ENCODE measurements around the gene BICD2. TPM values are rescaled to one million over a fixed set of nuclear protein-coding genes. Genes with fewer than 3 reads are reported as not detected.

Gene BICD2
- total RNA-seq, 1 experiment from 2014 or later = 51.8 TPM

GRCh38 chr9:92716557-92716956 is 48.1 kb downstream of the BICD2 start:
- peak; percentile 30 for DNase-seq (ENCODE audit: low read depth)

- DNase-seq (ENCODE audit: low read depth) = no peak
These were observed 49.0 kb downstream of the BICD2 start for GRCh38 chr9:92715488-92716231.

GRCh38 chr9:92714787-92715487 is 49.7 kb downstream of the BICD2 start:
- no peak for DNase-seq (ENCODE audit: low read depth)

GRCh38 chr9:92714016-92714415 is 50.6 kb downstream of the BICD2 start:
- no peak for DNase-seq (ENCODE audit: low read depth)

- DNase-seq (ENCODE audit: low read depth) = no peak
These were observed 51.1 kb downstream of the BICD2 start for GRCh38 chr9:92713528-92713927.

DNA sequence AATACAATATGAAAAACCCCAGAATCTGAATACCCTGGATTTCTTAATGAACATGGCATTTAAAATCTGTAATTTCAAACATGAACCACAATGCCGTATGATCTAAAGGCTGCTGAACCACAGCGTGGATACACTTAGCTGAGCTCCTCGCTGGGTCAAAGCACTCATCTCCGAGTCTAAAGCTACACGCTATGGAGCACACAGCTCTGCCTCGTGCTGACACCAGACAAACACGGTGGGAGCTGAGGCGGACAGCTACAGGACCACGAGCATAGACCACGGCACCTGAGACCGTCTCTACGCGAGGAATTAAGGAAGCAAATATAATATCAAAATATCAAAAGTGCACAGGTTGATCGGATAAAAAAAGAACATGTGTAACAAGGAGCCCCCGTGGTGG is 51.9 kb downstream of the BICD2 start:
- no peak for DNase-seq (ENCODE audit: low read depth)

DNA sequence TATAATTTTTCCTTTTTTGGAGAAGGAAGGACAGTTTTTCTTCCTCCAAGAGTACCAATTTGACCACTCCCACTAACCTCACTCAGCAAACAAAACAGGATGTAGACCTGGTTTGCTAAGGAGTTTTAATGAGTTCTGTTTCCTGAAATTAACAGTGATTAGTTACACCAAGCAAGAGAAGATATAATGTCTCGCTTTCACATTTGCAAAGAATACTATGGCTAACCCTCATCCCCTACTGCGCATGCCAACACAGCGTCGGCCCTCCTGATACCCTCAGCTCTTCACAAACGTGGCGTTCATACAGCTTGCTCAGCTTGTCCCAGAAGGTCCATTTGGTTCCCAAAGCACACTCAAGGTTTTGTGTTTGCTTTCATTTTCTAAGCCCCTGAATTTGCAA is 52.8 kb downstream of the BICD2 start:
- no peak for DNase-seq (ENCODE audit: low read depth)

DNA sequence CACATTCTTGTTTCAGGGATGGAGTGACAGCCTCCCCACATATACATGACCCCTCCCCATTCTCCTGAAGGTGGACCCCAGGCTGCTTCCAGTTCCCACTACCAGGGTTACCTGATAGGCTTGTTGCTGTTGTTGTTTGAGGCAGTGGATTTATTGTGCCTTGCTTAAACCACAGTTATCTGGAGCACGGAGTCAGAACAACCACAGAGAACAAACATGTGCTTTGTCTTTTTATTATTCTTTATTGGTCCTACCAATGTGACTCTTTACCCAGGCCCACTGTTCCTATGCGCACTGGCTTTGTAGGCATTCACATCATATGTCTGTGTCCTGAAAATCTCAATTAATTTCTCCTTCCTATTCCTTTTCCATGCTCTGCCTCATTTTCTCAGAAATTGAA is 53.5 kb downstream of the BICD2 start:
- DNase-seq (ENCODE audit: low read depth) = no peak

DNA sequence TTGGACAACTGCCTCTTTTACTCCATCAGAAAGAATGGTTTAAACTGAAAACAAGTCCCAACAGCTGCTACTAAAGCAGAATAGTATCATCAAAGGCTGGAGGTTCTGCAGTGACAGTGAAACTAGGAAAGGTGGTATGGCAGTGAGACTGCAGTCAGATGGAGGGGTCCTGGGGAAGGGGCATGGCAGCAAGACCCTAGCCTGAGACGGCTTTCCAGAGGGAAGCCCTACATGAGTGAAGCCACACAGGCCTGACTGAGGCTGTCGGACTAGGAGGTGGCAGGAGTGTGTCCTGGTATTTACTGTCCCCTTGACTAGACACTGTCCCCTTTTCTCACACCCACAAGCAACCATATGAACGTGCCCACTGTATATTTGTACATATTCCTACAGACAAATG is 54.3 kb downstream of the BICD2 start:
- no peak for DNase-seq (ENCODE audit: low read depth)

DNA sequence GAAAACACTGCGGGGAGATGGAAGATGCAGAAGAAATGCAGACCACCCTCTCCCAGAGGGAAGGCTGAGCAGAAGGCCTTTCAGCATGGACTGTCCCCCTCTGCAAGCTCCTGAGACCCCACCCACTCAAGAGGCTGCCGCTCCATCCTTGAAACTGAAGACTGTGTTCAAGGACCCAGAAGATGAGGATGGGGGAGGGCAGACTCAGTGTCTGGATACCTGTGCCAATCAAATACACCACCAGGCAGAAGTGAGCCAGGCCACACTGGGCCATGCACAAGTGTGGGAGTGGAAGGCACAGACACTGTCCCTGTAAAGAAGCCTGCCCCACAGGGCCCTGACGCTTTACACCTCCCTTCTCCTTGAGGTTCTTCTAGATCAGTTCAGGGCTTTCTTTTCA is 54.7 kb downstream of the BICD2 start:
- DNase-seq (ENCODE audit: low read depth) = no peak

DNA sequence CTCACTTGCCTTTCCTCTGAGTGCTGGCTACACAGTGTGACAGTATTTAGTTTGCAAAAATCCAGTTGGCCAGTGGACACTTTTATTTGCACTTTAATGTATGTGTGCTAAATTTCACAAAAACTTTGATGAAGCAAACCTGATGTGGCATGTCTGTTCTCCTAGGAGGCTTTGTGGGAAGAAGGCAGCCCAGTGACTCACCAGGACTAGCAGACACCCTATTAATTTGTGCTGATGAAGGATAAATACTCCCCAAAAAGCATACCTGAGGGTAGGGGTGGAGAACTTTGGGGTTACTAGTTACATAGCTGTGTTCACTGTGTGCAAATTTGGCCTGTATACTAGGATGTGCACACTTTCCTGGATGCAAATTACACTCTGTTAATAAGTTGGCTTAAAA is 55.4 kb downstream of the BICD2 start:
- DNase-seq (ENCODE audit: low read depth) = no peak

- no peak for DNase-seq (ENCODE audit: low read depth)
These were observed 57.1 kb downstream of the BICD2 start for GRCh38 chr9:92707530-92707929.

GRCh38 chr9:92706218-92706940 is 58.3 kb downstream of the BICD2 start:
- DNase-seq (ENCODE audit: low read depth) = peak; percentile 36

- DNase-seq (ENCODE audit: low read depth) = no peak
These were observed 60.1 kb downstream of the BICD2 start for GRCh38 chr9:92704528-92704927.

- DNase-seq (ENCODE audit: low read depth) = no peak
These were observed 68.0 kb downstream of the BICD2 start for GRCh38 chr9:92696619-92697018.

DNA sequence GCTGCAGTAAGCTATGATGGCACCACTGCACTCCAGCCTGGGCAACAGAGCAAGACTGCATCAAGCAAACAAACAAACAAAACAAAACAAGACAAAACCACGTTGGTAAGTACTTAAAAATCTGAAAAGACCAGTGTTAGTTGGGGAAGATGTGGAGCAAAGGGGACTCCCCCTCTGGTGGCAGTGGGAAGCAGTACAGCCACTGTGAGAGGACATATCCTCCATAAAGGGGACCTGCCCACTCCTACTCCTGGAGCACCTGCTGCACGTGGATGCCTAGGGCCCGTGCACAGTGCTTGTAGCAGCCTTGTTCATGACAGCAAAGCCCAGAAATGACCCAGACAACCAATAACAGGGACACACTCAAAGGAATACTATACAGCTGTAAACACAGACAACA is 77.7 kb downstream of the BICD2 start:
- peak; percentile 34 for DNase-seq (ENCODE audit: low read depth)

DNA sequence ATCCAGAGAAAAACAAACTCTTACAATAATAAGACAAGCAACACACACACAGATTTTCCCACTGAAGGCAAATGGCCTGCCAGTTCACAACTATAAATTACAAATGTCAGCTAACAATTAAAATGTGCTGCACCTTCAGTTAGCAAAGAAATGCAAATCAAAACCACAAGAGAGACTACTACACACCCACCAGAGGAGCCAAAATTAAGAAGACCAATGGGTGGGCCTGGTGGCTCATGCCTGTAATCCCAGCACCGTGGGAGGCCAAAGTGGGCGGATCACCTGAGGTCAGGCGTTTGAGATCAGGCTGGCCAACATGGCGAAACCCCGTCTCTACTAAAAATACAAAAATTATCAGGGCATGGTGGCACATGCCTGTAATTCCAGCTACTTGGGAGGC is 79.6 kb downstream of the BICD2 start:
- no peak for DNase-seq (ENCODE audit: low read depth)

DNA sequence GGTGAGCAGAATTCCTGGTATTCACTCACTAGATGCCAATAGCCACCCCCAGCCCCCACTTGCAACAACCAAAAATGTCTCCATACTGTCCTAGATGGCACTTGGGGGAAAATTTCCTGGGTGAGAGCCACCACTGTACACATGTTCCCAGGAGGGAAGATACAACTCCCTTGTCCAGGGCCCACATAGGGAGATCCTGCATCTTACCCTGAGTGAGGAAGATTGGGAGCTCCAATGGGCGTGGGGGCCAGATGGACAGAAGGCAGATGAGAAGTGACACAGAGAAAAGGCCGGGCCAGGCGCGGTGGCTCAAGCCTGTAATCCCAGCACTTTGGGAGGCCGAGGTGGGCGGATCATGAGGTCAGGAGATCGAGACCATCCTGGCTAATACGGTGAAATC is 82.4 kb downstream of the BICD2 start:
- DNase-seq (ENCODE audit: low read depth) = no peak

- DNase-seq (ENCODE audit: low read depth) = peak; percentile 26
These were observed 84.2 kb downstream of the BICD2 start for GRCh38 chr9:92680166-92681119.

DNA sequence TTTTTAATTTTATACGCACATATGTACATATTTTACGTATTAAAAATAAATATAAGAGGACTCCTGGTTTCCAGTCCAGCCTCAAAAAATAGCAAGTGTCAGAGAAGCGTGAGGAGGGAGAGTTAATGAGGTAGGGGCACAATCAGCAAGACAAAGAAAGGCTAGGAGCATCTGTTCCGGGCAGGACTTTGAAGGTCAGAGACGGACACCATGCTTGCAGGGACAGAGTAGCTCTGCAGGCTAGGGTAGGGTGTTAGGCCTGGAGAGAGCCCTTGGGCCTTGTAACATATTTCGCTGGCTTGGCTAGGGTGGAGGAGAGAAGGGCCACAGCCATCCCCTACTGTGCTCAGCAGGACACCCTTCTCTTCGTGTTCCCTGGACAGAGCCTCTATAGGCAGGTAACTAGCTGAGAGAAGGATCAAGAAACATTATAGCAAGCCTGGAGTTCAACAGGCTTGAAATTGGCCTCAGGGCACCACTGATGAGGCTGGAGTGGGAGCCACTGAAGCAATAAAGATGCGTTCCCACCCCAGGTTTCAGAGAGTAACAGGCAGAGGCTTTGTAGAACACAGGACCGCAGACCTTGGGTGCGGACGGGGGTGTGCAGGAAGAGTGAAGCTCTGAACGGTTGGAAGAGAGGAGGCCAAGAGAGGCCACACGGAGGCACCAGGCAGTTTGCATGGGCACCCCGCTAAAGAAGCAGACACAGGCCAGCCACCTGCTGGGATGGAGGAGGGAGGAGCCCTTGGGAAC is 85.0 kb downstream of the BICD2 start:
- DNase-seq (ENCODE audit: low read depth) = no peak

DNA sequence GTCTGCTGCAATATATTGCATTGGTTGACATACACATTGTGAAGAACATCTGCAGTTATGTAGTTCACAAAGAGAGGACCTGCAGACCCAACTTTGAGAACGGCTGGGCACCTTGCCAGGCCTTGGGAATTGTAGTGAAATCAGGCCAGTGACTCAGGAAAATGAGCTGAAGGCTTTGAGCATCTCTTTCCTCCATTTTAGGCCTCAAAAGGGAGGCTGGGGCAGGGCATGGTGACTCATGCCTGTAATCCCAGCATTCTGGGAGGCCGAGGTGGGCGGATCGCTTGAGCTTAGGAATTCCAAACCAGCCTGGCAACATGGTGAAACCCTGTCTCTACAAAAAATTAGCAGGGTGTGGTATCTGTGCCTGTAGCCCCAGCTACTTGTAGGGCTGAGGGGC is 93.3 kb downstream of the BICD2 start:
- peak; percentile 83 for DNase-seq (ENCODE audit: low read depth)
